Right cardiac atrium (tissue), 5 donors: ENCODE results near the gene MAGEA2. TPM values are rescaled to one million over a fixed set of nuclear protein-coding genes. Genes with fewer than 3 reads are reported as not detected.
A peak's percentile ranks its signal among the peaks of the same experiment; 100 is the strongest.
"Not testable (repeated sequence)": the region's sequence is repeated elsewhere in the genome, so short reads cannot be mapped to it uniquely, and the experiment has no call there.

ENCODE experiments used
- ATAC-seq, 2 donors: fragments of 200-7000 bp; cut with Tn5 transposase; one replicate each; pipeline versions ENCODE4 v1.8.0 to v1.9.1; 2020; ENCODE audit warnings: moderate library complexity in 2 of 2, mild to moderate bottlenecking in 1 of 2
- DNase-seq, 3 donors: peaks; one replicate each; pipeline ENCODE4 v3.0.0-alpha.2; 2020
- H3K27ac ChIP-seq: one replicate; pipeline ENCODE4 v1.5.1; 2013; ENCODE audit warnings: mild to moderate bottlenecking, low read length, control low read depth, moderate library complexity
- H3K27me3 ChIP-seq: one replicate; pipeline ENCODE4 v1.6.1; 2013; ENCODE audit not compliant: control insufficient read depth, insufficient read depth
- H3K4me1 ChIP-seq: one replicate; pipeline ENCODE4 v1.6.1; 2013; ENCODE audit warnings: low read length; ENCODE audit not compliant: control insufficient read depth, insufficient read depth
- H3K4me3 ChIP-seq: one replicate; pipeline ENCODE4 v1.5.1; 2013; ENCODE audit warnings: low read length, control low read depth
- H3K9me3 ChIP-seq: one replicate; pipeline ENCODE4 v1.6.1; 2013; ENCODE audit warnings: low read length; ENCODE audit not compliant: control insufficient read depth
- WGBS: extraction: QIAGEN DNeasy Blood & Tissue Kit; methylation state at CpG from one replicate; pipeline ENCODE4 v1.1.7; 2013; 5-methylcytosine and 5-hydroxymethylcytosine counted together
- intact Hi-C, 4 donors: fragments of 100-400 bp; cut with DNase I; formaldehyde crosslinking; loops; one replicate each; pipeline versions ENCODE4 v1.11.0 to v1.14.0; 2022 to 2023
- polyA plus RNA-seq: library from polyadenylated mRNA; stranded (reverse); fragments of 200-250 nt; gene quantifications from one replicate; pipeline ENCODE4 v1.2.3, GENCODE V29; 2013
- total RNA-seq, 4 donors: library from RNA; stranded (reverse); fragmentation: NEBNext Ultra II Directional; extraction: Animal tissue kit (Norgen Biotek cat#: 25700); gene quantifications; one replicate each; pipeline ENCODE4 v1.2.1, GENCODE V29; 2021
- donor health status: healthy with polysubstance abuse.
- donor health status: DM: no; HTN: yes; CAD: no.
- donor health status: DM: no; HTN: no; CAD: no.
- donor health status: DM: no; HTN: yes; CAD: no; lungs with severe emphysema.
- donor health status: DM: yes; HTN: yes; CAD: no.

MAGEA2 gene
- total and polyA plus RNA-seq, 5 donors, result not detected

GRCh38 chrX:152700390-152700789 is 53.3 kb downstream of the MAGEA2 start:
- 81% methylated on average over 4 of the region's 5 CpGs for WGBS
- peak in 1 of 3 donors; percentile 14 for DNase-seq
- H3K9me3 ChIP-seq, H3K4me3 ChIP-seq, H3K27ac ChIP-seq, intact Hi-C loops, H3K4me1 ChIP-seq, ATAC-seq, H3K27me3 ChIP-seq: not testable (repeated sequence)

Other genes starting within 250 kb of the MAGEA2 start
- not detected for gene GABRQ, start 115.9 kb downstream of the MAGEA2 start, total RNA-seq
- gene GABRQ, start 115.9 kb downstream of the MAGEA2 start, polyA plus RNA-seq, result not detected
- gene MAGEA3, start 55.0 kb downstream of the MAGEA2 start, total RNA-seq, result not detected
- not detected for gene MAGEA3, start 55.0 kb downstream of the MAGEA2 start, polyA plus RNA-seq
- gene CSAG2, start 44.6 kb downstream of the MAGEA2 start, total RNA-seq, result not detected
- not detected for gene CSAG2, start 44.6 kb downstream of the MAGEA2 start, polyA plus RNA-seq
- not detected for gene MAGEA2B, start 39.2 kb downstream of the MAGEA2 start, total RNA-seq
- not detected for gene MAGEA2B, start 39.2 kb downstream of the MAGEA2 start, polyA plus RNA-seq
- not detected for gene CSAG1, start 20.1 kb downstream of the MAGEA2 start, total RNA-seq
- gene CSAG1, start 20.1 kb downstream of the MAGEA2 start, polyA plus RNA-seq, result not detected
- not detected for gene MAGEA12, start 20.1 kb downstream of the MAGEA2 start, total RNA-seq
- not detected for gene MAGEA12, start 20.1 kb downstream of the MAGEA2 start, polyA plus RNA-seq
- gene CSAG3, start 5.4 kb upstream of the MAGEA2 start, total RNA-seq, result not detected
- not detected for gene CSAG3, start 5.4 kb upstream of the MAGEA2 start, polyA plus RNA-seq
- gene MAGEA6, start 15.8 kb upstream of the MAGEA2 start, total RNA-seq, result not detected
- gene MAGEA6, start 15.8 kb upstream of the MAGEA2 start, polyA plus RNA-seq, result not detected
- 10 to 100 TPM; 25.0 to 29.5 (median 27.7) TPM for gene CETN2, start 76.9 kb upstream of the MAGEA2 start, total RNA-seq
- 50.3 TPM for gene CETN2, start 76.9 kb upstream of the MAGEA2 start, polyA plus RNA-seq
- 10 to 100 TPM; 24.9 to 31.5 (median 27.9) TPM for gene NSDHL, start 77.2 kb upstream of the MAGEA2 start, total RNA-seq
- gene NSDHL, start 77.2 kb upstream of the MAGEA2 start, polyA plus RNA-seq, result 33.1 TPM
- 1 to 10 TPM; 1.4 to 2.4 (median 1.4) TPM for gene ZNF185, start 144.2 kb upstream of the MAGEA2 start, total RNA-seq
- gene ZNF185, start 144.2 kb upstream of the MAGEA2 start, polyA plus RNA-seq, result 0.86 TPM
- under 1 TPM in 1 of 4 donors, not detected in 3; 0.12 TPM for gene PNMA5, start 240.3 kb upstream of the MAGEA2 start, total RNA-seq
- not detected for gene PNMA5, start 240.3 kb upstream of the MAGEA2 start, polyA plus RNA-seq